H9 (cell line): ENCODE measurements around the gene PCSK6. TPM values are rescaled to one million over a fixed set of nuclear protein-coding genes. Genes with fewer than 3 reads are reported as not detected.

ENCODE experiments used
- DNase-seq: peaks from one replicate; pipeline ENCODE4 v3.0.0-alpha.2; 2017
- H2AFZ ChIP-seq: one replicate; pipeline ENCODE4 v1.6.1; 2013; ENCODE audit warnings: mild to moderate bottlenecking, low read length, control low read depth, moderate library complexity
- H2AK5ac ChIP-seq: 2 replicates; pipeline ENCODE4 v1.6.1; 2013; ENCODE audit warnings: low read length, control low read depth, mixed read lengths; ENCODE audit not compliant: insufficient read length
- H2BK120ac ChIP-seq: one replicate; pipeline ENCODE4 v1.6.1; 2013; ENCODE audit warnings: low read depth, mild to moderate bottlenecking, low read length, control low read depth, inconsistent platforms; ENCODE audit not compliant: poor library complexity, severe bottlenecking
- H2BK12ac ChIP-seq: 2 replicates; pipeline ENCODE4 v1.6.1; 2013; ENCODE audit warnings: low read length, control low read depth, mixed read lengths, low read depth; ENCODE audit not compliant: insufficient read length
- H2BK15ac ChIP-seq: 2 replicates; pipeline ENCODE4 v1.6.1; 2013; ENCODE audit warnings: low read depth, low read length, control low read depth
- H2BK20ac ChIP-seq: one replicate; pipeline ENCODE4 v1.6.1; 2013; ENCODE audit warnings: low read depth, mild to moderate bottlenecking, low read length, control low read depth, inconsistent platforms; ENCODE audit not compliant: poor library complexity, severe bottlenecking
- H2BK5ac ChIP-seq: 2 replicates; pipeline ENCODE4 v1.6.1; 2013; ENCODE audit warnings: low read length, control low read depth, mixed read lengths; ENCODE audit not compliant: insufficient read length
- H3K14ac ChIP-seq: 2 replicates; pipeline ENCODE4 v1.6.1; 2013; ENCODE audit warnings: low read length, control low read depth; ENCODE audit not compliant: insufficient read depth
- H3K18ac ChIP-seq: 2 replicates; pipeline ENCODE4 v1.6.1; 2013; ENCODE audit warnings: low read depth, mild to moderate bottlenecking, mixed read lengths, low read length, control low read depth; ENCODE audit not compliant: insufficient read length
- H3K23ac ChIP-seq: 2 replicates; pipeline ENCODE4 v1.6.1; 2013; ENCODE audit warnings: low read length, control low read depth, mixed read lengths, low read depth; ENCODE audit not compliant: insufficient read length
- H3K23me2 ChIP-seq: 2 replicates; pipeline ENCODE4 v1.6.1; 2013; ENCODE audit warnings: low read depth, mild to moderate bottlenecking, mixed read lengths, low read length, control low read depth; ENCODE audit not compliant: insufficient read length, poor library complexity, severe bottlenecking
- H3K27ac ChIP-seq: 2 replicates; pipeline ENCODE4 v1.5.1; 2013; ENCODE audit warnings: low read length, control low read depth, mixed read lengths, low read depth; ENCODE audit not compliant: insufficient read length
- H3K27me3 ChIP-seq: 2 replicates; pipeline ENCODE4 v1.6.1; 2013; ENCODE audit warnings: low read length, control low read depth, inconsistent platforms; ENCODE audit not compliant: insufficient read depth
- H3K4ac ChIP-seq: 2 replicates; pipeline ENCODE4 v1.6.1; 2013; ENCODE audit warnings: low read depth, mild to moderate bottlenecking, control low read depth, inconsistent platforms, low read length, moderate library complexity
- H3K4me1 ChIP-seq: 2 replicates; pipeline ENCODE4 v1.6.1; 2013; ENCODE audit warnings: low read length, control low read depth, inconsistent platforms; ENCODE audit not compliant: insufficient read depth
- H3K4me2 ChIP-seq: 2 replicates; pipeline ENCODE4 v1.6.1; 2013; ENCODE audit warnings: low read length, control low read depth, mixed read lengths; ENCODE audit not compliant: insufficient read length, insufficient read depth
- H3K56ac ChIP-seq: 2 replicates; pipeline ENCODE4 v1.6.1; 2013; ENCODE audit warnings: low read depth, mild to moderate bottlenecking, mixed read lengths, low read length, control low read depth; ENCODE audit not compliant: insufficient read length
- H3K79me1 ChIP-seq: 2 replicates; pipeline ENCODE4 v1.6.1; 2013; ENCODE audit warnings: low read depth, mild to moderate bottlenecking, moderate library complexity, low read length, control low read depth, inconsistent platforms; ENCODE audit not compliant: insufficient read depth, poor library complexity, severe bottlenecking
- H3K79me2 ChIP-seq: 2 replicates; pipeline ENCODE4 v1.6.1; 2013; ENCODE audit warnings: low read length, control low read depth, inconsistent platforms; ENCODE audit not compliant: insufficient read depth
- H3K9ac ChIP-seq: 2 replicates; pipeline ENCODE4 v1.6.1; 2013; ENCODE audit warnings: low read length, control low read depth, mixed read lengths; ENCODE audit not compliant: insufficient read length; ENCODE audit errors: extremely low read depth
- H3K9me3 ChIP-seq: one replicate; pipeline ENCODE4 v1.6.1; 2013; ENCODE audit warnings: low read depth, low read length, inconsistent platforms; ENCODE audit not compliant: control insufficient read depth
- H3T11ph ChIP-seq: one replicate; pipeline ENCODE4 v1.6.1; 2013; ENCODE audit warnings: mild to moderate bottlenecking, low read length, control low read depth, inconsistent platforms
- H4K20me1 ChIP-seq: one replicate; pipeline ENCODE4 v1.6.1; 2013; ENCODE audit not compliant: control insufficient read depth, insufficient read length, insufficient read depth
- H4K5ac ChIP-seq: 2 replicates; pipeline ENCODE4 v1.6.1; 2013; ENCODE audit warnings: low read depth, mild to moderate bottlenecking, mixed read lengths, low read length, control low read depth; ENCODE audit not compliant: insufficient read length
- H4K8ac ChIP-seq: replicated peaks from 2 replicates; pipeline ENCODE4 v1.6.1; 2013; ENCODE audit warnings: low read length, control low read depth, mixed read lengths, low read depth; ENCODE audit not compliant: insufficient read length
- H4K91ac ChIP-seq: 2 replicates; pipeline ENCODE4 v1.6.1; 2013; ENCODE audit warnings: low read depth, mild to moderate bottlenecking, moderate library complexity, mixed read lengths, low read length, control low read depth; ENCODE audit not compliant: insufficient read length
- H3K27ac Mint-ChIP-seq, 3 experiments: 2 replicates in 2 of 3; 3 replicates in 1 of 3; pipeline ENCODE4 v1.8.0; 2020 to 2021; ENCODE audit warnings: mixed read lengths in 3 of 3, mild to moderate bottlenecking in 1 of 3, moderate library complexity in 1 of 3
- H3K27me3 Mint-ChIP-seq: 2 replicates; pipeline ENCODE4 v1.8.0; 2021; ENCODE audit warnings: low read depth, mild to moderate bottlenecking, moderate library complexity, mixed read lengths
- H3K36me3 Mint-ChIP-seq, 3 experiments: 2 replicates in 2 of 3; 3 replicates in 1 of 3; pipeline ENCODE4 v1.8.0; 2020 to 2021; ENCODE audit warnings: low read depth in 3 of 3, mixed read lengths in 3 of 3; ENCODE audit not compliant: insufficient read depth in 1 of 3
- H3K4me1 Mint-ChIP-seq, 2 experiments: 2 replicates each; pipeline ENCODE4 v1.8.0; 2020; ENCODE audit warnings: mixed read lengths in 2 of 2
- H3K4me3 Mint-ChIP-seq, 2 experiments: 2 replicates in 1 of 2; 3 replicates in 1 of 2; pipeline ENCODE4 v1.8.0; 2020 to 2021; ENCODE audit warnings: mild to moderate bottlenecking in 2 of 2, mixed read lengths in 2 of 2, moderate library complexity in 1 of 2
- H3K9me3 Mint-ChIP-seq, 2 experiments: 2 replicates in 1 of 2; 3 replicates in 1 of 2; pipeline ENCODE4 v1.8.0; 2020; ENCODE audit warnings: mild to moderate bottlenecking in 2 of 2, mixed read lengths in 2 of 2, moderate library complexity in 1 of 2
- CTCF ChIP-seq: fragments of 200-600 bp; sonication (generic); conservative IDR thresholded peaks from 3 replicates; pipeline ENCODE4 v1.8.0; 2021; ENCODE audit warnings: antibody characterized with exemption, mild to moderate bottlenecking
- WGBS: extraction: QIAGEN DNeasy Blood & Tissue Kit; methylation state at CpG from one replicate; pipeline ENCODE4 v1.1.7; 2013; ENCODE audit warnings: missing lambda C conversion rate, low lambda C conversion rate, mixed read lengths; ENCODE audit not compliant: insufficient read length; ENCODE audit errors: extremely low coverage; 5-methylcytosine and 5-hydroxymethylcytosine counted together
- total RNA-seq: library from RNA; stranded (reverse); gene quantifications from 2 replicates; pipeline ENCODE4 v1.2.1, GENCODE V29; 2021

The PCSK6 gene
- total RNA-seq, 1 experiment from 2014 or later = 4.0 TPM

- no peak overlapping the region for H2BK20ac ChIP-seq
- no peak overlapping the region for H4K8ac ChIP-seq
- no peak overlapping the region for H3K4ac ChIP-seq
- H3K79me2 ChIP-seq = no peaks in the 10 kb centered on the region
- H2BK15ac ChIP-seq = no peak overlapping the region
- H3K4me1 Mint-ChIP-seq = peaks cover 43 to 51% of the 10 kb centered on the region in 2 experiments
- H3K27me3 ChIP-seq = no peaks in the 10 kb centered on the region; the same call in 1 of the 2 replicates
- H3K9me3 Mint-ChIP-seq = peaks cover 0 to 2% of the 10 kb centered on the region in 2 experiments; a peak in 2 of 5 replicates
- no peak overlapping the region for H4K91ac ChIP-seq
- no peaks in the 10 kb centered on the region; a peak in 1 of 7 replicates for H3K36me3 Mint-ChIP-seq
- H2BK5ac ChIP-seq = no peak overlapping the region
- H2BK12ac ChIP-seq = no peak overlapping the region
- H4K20me1 ChIP-seq = no peaks in the 10 kb centered on the region
- no peaks in the 10 kb centered on the region for H3K9me3 ChIP-seq
- no peaks in the 10 kb centered on the region for H3K79me1 ChIP-seq
- no peak overlapping the region for H3K18ac ChIP-seq
- no peak overlapping the region for H2AK5ac ChIP-seq
- H3K4me2 ChIP-seq = no peak overlapping the region
- H2AFZ ChIP-seq = no peak overlapping the region
- H3K27me3 Mint-ChIP-seq = peaks cover 62% of the 10 kb centered on the region
- H3K27ac Mint-ChIP-seq = no peak overlapping the region; a peak in 1 of 7 replicates
- H3K27ac ChIP-seq = no peak overlapping the region
- H3K14ac ChIP-seq = no peak overlapping the region
- no peak overlapping the region for H2BK120ac ChIP-seq
- DNase-seq = no peak
- H3K4me3 Mint-ChIP-seq = no peak overlapping the region
- H4K5ac ChIP-seq = no peak overlapping the region
- H3K4me1 ChIP-seq = no peaks in the 10 kb centered on the region; the same call in 1 of the 2 replicates
- no peak overlapping the region for H3K56ac ChIP-seq
- H3K23ac ChIP-seq = no peak overlapping the region
- no CpG with 5 or more reads among the region's 20 CpGs for WGBS
- H3K9ac ChIP-seq = no peak overlapping the region
- H3T11ph ChIP-seq = no peak overlapping the region
- TF ChIP-seq CTCF = no peak
- H3K23me2 ChIP-seq = no peaks in the 10 kb centered on the region
These were observed 61.7 kb downstream of the PCSK6 start for GRCh38 chr15:101427606-101428487.
